ENCODE results near the gene CPLANE2.
"Not testable (repeated sequence)": the region's sequence is repeated elsewhere in the genome, so short reads cannot be mapped to it uniquely, and the experiment has no call there.

CPLANE2 gene

GRCh38 chr1:16260814-16261213 is 23.8 kb upstream of the CPLANE2 start:
- H3K4me3 ChIP-seq (ENCODE audit: low read depth in 1 of 2, low read length in 2 of 2): no peak overlapping the region
- peaks cover 0 to 5% of the 10 kb centered on the region in 2 donors for H3K36me3 ChIP-seq (ENCODE audit: control insufficient read depth in 1 of 2, insufficient read depth in 2 of 2, low read length in 2 of 2)
- no peaks in the 10 kb centered on the region for H3K4me1 ChIP-seq (ENCODE audit: control insufficient read depth in 1 of 2, insufficient read depth in 2 of 2, low read length in 2 of 2)
- H3K27me3 ChIP-seq (ENCODE audit: control insufficient read depth in 1 of 2, insufficient read depth in 2 of 2, low read length in 2 of 2): no peaks in the 10 kb centered on the region
- no peaks in the 10 kb centered on the region for H3K9me3 ChIP-seq (ENCODE audit: control insufficient read depth in 1 of 2, low read length in 2 of 2)
- H3K27ac ChIP-seq (ENCODE audit: low read depth, low read length): no peak overlapping the region
- no peak overlapping the region for H3K9ac ChIP-seq (ENCODE audit: low read depth in 1 of 2, low read length in 2 of 2)

GRCh38 chr1:16258591-16259135 is 21.7 kb upstream of the CPLANE2 start:
- Histone ChIP-seq H3K4me1 (ENCODE audit: control insufficient read depth in 1 of 2, insufficient read depth in 2 of 2, low read length in 2 of 2) (no peaks in the 10 kb centered on the region), H3K9ac (ENCODE audit: low read depth in 1 of 2, low read length in 2 of 2) (no peak overlapping the region), H3K36me3 (ENCODE audit: control insufficient read depth in 1 of 2, insufficient read depth in 2 of 2, low read length in 2 of 2) (peaks cover 13 to 27% of the 10 kb centered on the region in 2 donors), H3K9me3 (ENCODE audit: control insufficient read depth in 1 of 2, low read length in 2 of 2) (no peaks in the 10 kb centered on the region), H3K4me3 (ENCODE audit: low read depth in 1 of 2, low read length in 2 of 2) (no peak overlapping the region), H3K27ac (ENCODE audit: low read depth, low read length) (no peak overlapping the region), H3K27me3 (ENCODE audit: control insufficient read depth in 1 of 2, insufficient read depth in 2 of 2, low read length in 2 of 2) (no peaks in the 10 kb centered on the region)

DNA sequence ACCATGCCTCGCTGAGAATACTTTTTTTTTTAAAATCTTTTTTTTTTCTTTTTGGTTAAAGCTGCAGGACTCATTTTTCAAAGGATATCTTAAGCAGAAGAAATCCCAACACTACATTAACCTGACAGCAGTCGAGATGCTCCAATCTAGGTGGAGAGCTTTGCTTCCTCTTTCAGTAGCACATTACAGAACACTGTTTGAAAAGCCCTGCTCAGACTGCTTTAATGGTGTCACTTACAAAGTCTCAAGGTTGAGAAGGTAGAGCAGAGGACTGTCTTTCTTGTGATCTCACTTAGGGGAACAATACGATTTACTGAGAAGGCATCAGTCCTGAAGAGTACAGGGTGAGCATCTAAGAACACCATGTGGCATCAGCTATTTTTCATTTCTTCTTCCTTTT is 21.0 kb upstream of the CPLANE2 start:
- H3K4me1 ChIP-seq (ENCODE audit: control insufficient read depth in 1 of 2, insufficient read depth in 2 of 2, low read length in 2 of 2): no peaks in the 10 kb centered on the region
- no peak overlapping the region for H3K4me3 ChIP-seq (ENCODE audit: low read depth in 1 of 2, low read length in 2 of 2)
- no peak overlapping the region for H3K9ac ChIP-seq (ENCODE audit: low read depth in 1 of 2, low read length in 2 of 2)
- H3K27me3 ChIP-seq (ENCODE audit: control insufficient read depth in 1 of 2, insufficient read depth in 2 of 2, low read length in 2 of 2): no peaks in the 10 kb centered on the region
- peaks cover 20 to 30% of the 10 kb centered on the region in 2 donors for H3K36me3 ChIP-seq (ENCODE audit: control insufficient read depth in 1 of 2, insufficient read depth in 2 of 2, low read length in 2 of 2)
- no peak overlapping the region for H3K27ac ChIP-seq (ENCODE audit: low read depth, low read length)
- H3K9me3 ChIP-seq (ENCODE audit: control insufficient read depth in 1 of 2, low read length in 2 of 2): no peaks in the 10 kb centered on the region

DNA sequence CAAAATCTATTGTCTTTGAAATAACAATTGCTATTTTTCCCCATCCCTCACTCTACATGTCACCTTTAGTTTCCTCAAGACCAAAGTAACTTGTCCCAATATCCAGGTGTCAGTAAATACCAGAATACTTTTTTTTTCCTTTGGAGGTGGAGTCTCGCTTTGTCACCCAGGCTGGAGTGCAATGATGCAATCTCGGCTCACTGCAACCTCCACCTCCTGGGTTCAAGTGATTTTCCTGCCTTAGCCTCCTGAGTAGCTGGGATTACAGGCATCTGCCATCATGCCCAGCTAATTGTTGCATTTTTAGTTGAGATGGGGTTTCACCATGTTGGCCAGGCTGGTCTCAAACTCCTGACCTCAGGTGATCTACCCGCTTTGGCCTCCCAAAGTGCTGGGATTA is 20.6 kb upstream of the CPLANE2 start:
- not testable (repeated sequence) for H3K27me3 ChIP-seq (ENCODE audit: control insufficient read depth in 1 of 2, insufficient read depth in 2 of 2, low read length in 2 of 2); H3K27ac ChIP-seq (ENCODE audit: low read depth, low read length)
- H3K36me3 ChIP-seq (ENCODE audit: control insufficient read depth in 1 of 2, insufficient read depth in 2 of 2, low read length in 2 of 2): peaks cover 22 to 28% of the 10 kb centered on the region in 2 donors

GRCh38 chr1:16256478-16256877 is 19.5 kb upstream of the CPLANE2 start:
- Histone ChIP-seq H3K4me1 (ENCODE audit: control insufficient read depth in 1 of 2, insufficient read depth in 2 of 2, low read length in 2 of 2) (no peaks in the 10 kb centered on the region), H3K9me3 (ENCODE audit: control insufficient read depth in 1 of 2, low read length in 2 of 2) (no peaks in the 10 kb centered on the region), H3K9ac (ENCODE audit: low read depth in 1 of 2, low read length in 2 of 2) (no peak overlapping the region), H3K27ac (ENCODE audit: low read depth, low read length) (no peak overlapping the region), H3K36me3 (ENCODE audit: control insufficient read depth in 1 of 2, insufficient read depth in 2 of 2, low read length in 2 of 2) (peaks cover 28 to 31% of the 10 kb centered on the region in 2 donors), H3K4me3 (ENCODE audit: low read depth in 1 of 2, low read length in 2 of 2) (no peak overlapping the region), H3K27me3 (ENCODE audit: control insufficient read depth in 1 of 2, insufficient read depth in 2 of 2, low read length in 2 of 2) (no peaks in the 10 kb centered on the region)

More for the DNA sequence above, 20.6 kb upstream of the CPLANE2 start:
- not testable (repeated sequence) for H3K9ac ChIP-seq (ENCODE audit: low read depth in 1 of 2, low read length in 2 of 2); H3K9me3 ChIP-seq (ENCODE audit: control insufficient read depth in 1 of 2, low read length in 2 of 2); H3K4me1 ChIP-seq (ENCODE audit: control insufficient read depth in 1 of 2, insufficient read depth in 2 of 2, low read length in 2 of 2); H3K4me3 ChIP-seq (ENCODE audit: low read depth in 1 of 2, low read length in 2 of 2)

DNA sequence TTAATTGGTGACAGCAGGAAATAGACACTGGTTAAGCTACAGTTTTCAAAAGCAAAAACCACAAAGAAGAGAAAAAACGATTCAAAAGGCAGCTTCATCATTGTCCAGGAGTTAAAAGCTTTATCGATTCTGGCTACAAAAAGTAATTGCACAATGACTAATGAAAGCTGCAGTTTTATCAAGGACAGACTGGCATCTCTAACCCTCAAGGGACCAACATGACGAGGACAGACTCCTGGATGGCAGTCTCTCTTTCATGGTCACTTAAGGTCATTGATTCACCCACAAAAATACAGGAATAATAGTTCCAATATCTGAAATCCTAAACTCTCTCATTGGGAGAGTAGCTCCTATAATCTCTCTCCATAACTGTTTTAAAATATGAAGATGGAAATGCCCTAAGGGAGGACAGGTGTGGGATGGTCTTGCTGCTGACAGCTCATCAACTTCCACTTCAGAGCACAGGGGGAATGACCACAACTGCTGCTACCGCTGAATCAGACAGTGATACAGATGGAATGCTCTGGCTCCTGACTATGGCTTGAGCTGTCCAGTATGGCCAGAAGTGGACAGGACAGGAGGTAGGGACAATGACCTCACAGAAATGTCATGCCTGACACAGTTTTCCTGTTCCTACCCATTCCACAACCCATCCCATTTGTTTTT is 17.4 kb upstream of the CPLANE2 start:
- H3K4me3 ChIP-seq (ENCODE audit: low read depth in 1 of 2, low read length in 2 of 2): no peak overlapping the region
- no peaks in the 10 kb centered on the region for H3K27me3 ChIP-seq (ENCODE audit: control insufficient read depth in 1 of 2, insufficient read depth in 2 of 2, low read length in 2 of 2)
- H3K9ac ChIP-seq (ENCODE audit: low read depth in 1 of 2, low read length in 2 of 2): no peak overlapping the region
- peaks cover 1 to 7% of the 10 kb centered on the region in 2 donors for H3K4me1 ChIP-seq (ENCODE audit: control insufficient read depth in 1 of 2, insufficient read depth in 2 of 2, low read length in 2 of 2)
- no peak overlapping the region for H3K27ac ChIP-seq (ENCODE audit: low read depth, low read length)
- peaks cover 36 to 42% of the 10 kb centered on the region in 2 donors for H3K36me3 ChIP-seq (ENCODE audit: control insufficient read depth in 1 of 2, insufficient read depth in 2 of 2, low read length in 2 of 2)
- no peaks in the 10 kb centered on the region for H3K9me3 ChIP-seq (ENCODE audit: control insufficient read depth in 1 of 2, low read length in 2 of 2)

- H3K36me3 ChIP-seq (ENCODE audit: control insufficient read depth in 1 of 2, insufficient read depth in 2 of 2, low read length in 2 of 2): peaks cover 36 to 42% of the 10 kb centered on the region in 2 donors
- H3K27ac ChIP-seq (ENCODE audit: low read depth, low read length): no peak overlapping the region
- no peak overlapping the region for H3K9ac ChIP-seq (ENCODE audit: low read depth in 1 of 2, low read length in 2 of 2)
- H3K27me3 ChIP-seq (ENCODE audit: control insufficient read depth in 1 of 2, insufficient read depth in 2 of 2, low read length in 2 of 2): no peaks in the 10 kb centered on the region
- peaks cover 11 to 17% of the 10 kb centered on the region in 2 donors for H3K4me1 ChIP-seq (ENCODE audit: control insufficient read depth in 1 of 2, insufficient read depth in 2 of 2, low read length in 2 of 2)
- H3K4me3 ChIP-seq (ENCODE audit: low read depth in 1 of 2, low read length in 2 of 2): no peak overlapping the region
- H3K9me3 ChIP-seq (ENCODE audit: control insufficient read depth in 1 of 2, low read length in 2 of 2): no peaks in the 10 kb centered on the region
These were observed 16.4 kb upstream of the CPLANE2 start for GRCh38 chr1:16253332-16253922.

GRCh38 chr1:16252912-16253311 is 15.9 kb upstream of the CPLANE2 start:
- H3K9ac ChIP-seq (ENCODE audit: low read depth in 1 of 2, low read length in 2 of 2): no peak overlapping the region
- H3K27me3 ChIP-seq (ENCODE audit: control insufficient read depth in 1 of 2, insufficient read depth in 2 of 2, low read length in 2 of 2): no peaks in the 10 kb centered on the region
- no peak overlapping the region for H3K27ac ChIP-seq (ENCODE audit: low read depth, low read length)
- H3K9me3 ChIP-seq (ENCODE audit: control insufficient read depth in 1 of 2, low read length in 2 of 2): no peaks in the 10 kb centered on the region
- H3K36me3 ChIP-seq (ENCODE audit: control insufficient read depth in 1 of 2, insufficient read depth in 2 of 2, low read length in 2 of 2): peaks cover 36 to 42% of the 10 kb centered on the region in 2 donors
- H3K4me3 ChIP-seq (ENCODE audit: low read depth in 1 of 2, low read length in 2 of 2): no peak overlapping the region
- peaks cover 16 to 22% of the 10 kb centered on the region in 2 donors for H3K4me1 ChIP-seq (ENCODE audit: control insufficient read depth in 1 of 2, insufficient read depth in 2 of 2, low read length in 2 of 2)

DNA sequence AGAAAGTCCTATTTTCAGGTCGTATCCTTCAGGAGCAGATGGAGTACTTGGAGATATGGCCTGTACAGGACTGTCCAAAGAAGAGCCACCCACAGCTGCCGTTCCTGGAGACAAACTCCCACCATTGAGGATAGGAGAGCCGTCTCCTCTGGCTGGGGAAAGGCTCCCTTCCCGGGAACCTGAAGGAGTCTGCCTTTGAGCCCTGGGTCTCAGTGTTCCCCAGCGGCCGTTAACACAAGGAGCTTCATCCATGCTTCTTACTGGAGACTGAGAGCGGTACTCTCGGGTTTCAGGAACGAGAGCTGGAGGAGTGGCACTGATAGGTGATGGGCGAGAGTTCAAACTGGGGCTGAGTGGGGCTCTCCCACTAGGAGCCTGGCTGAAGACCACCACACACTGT is 14.4 kb upstream of the CPLANE2 start:
- Histone ChIP-seq H3K4me1 (ENCODE audit: control insufficient read depth in 1 of 2, insufficient read depth in 2 of 2, low read length in 2 of 2) (peaks cover 16 to 23% of the 10 kb centered on the region in 2 donors), H3K27ac (ENCODE audit: low read depth, low read length) (no peak overlapping the region), H3K9me3 (ENCODE audit: control insufficient read depth in 1 of 2, low read length in 2 of 2) (no peaks in the 10 kb centered on the region), H3K4me3 (ENCODE audit: low read depth in 1 of 2, low read length in 2 of 2) (no peak overlapping the region), H3K9ac (ENCODE audit: low read depth in 1 of 2, low read length in 2 of 2) (no peak overlapping the region), H3K27me3 (ENCODE audit: control insufficient read depth in 1 of 2, insufficient read depth in 2 of 2, low read length in 2 of 2) (no peaks in the 10 kb centered on the region), H3K36me3 (ENCODE audit: control insufficient read depth in 1 of 2, insufficient read depth in 2 of 2, low read length in 2 of 2) (peaks cover 41 to 51% of the 10 kb centered on the region in 2 donors)

GRCh38 chr1:16250524-16251251 is 13.7 kb upstream of the CPLANE2 start:
- Histone ChIP-seq H3K4me3 (ENCODE audit: low read depth in 1 of 2, low read length in 2 of 2) (no peak overlapping the region), H3K36me3 (ENCODE audit: control insufficient read depth in 1 of 2, insufficient read depth in 2 of 2, low read length in 2 of 2) (peaks cover 42 to 51% of the 10 kb centered on the region in 2 donors), H3K9ac (ENCODE audit: low read depth in 1 of 2, low read length in 2 of 2) (no peak overlapping the region), H3K27me3 (ENCODE audit: control insufficient read depth in 1 of 2, insufficient read depth in 2 of 2, low read length in 2 of 2) (no peaks in the 10 kb centered on the region), H3K4me1 (ENCODE audit: control insufficient read depth in 1 of 2, insufficient read depth in 2 of 2, low read length in 2 of 2) (peaks cover 16 to 23% of the 10 kb centered on the region in 2 donors), H3K9me3 (ENCODE audit: control insufficient read depth in 1 of 2, low read length in 2 of 2) (no peaks in the 10 kb centered on the region), H3K27ac (ENCODE audit: low read depth, low read length) (no peak overlapping the region)

All from duodenal mucosa (tissue), 2 donors.